ENCODE measurements around the gene TSPAN18.

DNA sequence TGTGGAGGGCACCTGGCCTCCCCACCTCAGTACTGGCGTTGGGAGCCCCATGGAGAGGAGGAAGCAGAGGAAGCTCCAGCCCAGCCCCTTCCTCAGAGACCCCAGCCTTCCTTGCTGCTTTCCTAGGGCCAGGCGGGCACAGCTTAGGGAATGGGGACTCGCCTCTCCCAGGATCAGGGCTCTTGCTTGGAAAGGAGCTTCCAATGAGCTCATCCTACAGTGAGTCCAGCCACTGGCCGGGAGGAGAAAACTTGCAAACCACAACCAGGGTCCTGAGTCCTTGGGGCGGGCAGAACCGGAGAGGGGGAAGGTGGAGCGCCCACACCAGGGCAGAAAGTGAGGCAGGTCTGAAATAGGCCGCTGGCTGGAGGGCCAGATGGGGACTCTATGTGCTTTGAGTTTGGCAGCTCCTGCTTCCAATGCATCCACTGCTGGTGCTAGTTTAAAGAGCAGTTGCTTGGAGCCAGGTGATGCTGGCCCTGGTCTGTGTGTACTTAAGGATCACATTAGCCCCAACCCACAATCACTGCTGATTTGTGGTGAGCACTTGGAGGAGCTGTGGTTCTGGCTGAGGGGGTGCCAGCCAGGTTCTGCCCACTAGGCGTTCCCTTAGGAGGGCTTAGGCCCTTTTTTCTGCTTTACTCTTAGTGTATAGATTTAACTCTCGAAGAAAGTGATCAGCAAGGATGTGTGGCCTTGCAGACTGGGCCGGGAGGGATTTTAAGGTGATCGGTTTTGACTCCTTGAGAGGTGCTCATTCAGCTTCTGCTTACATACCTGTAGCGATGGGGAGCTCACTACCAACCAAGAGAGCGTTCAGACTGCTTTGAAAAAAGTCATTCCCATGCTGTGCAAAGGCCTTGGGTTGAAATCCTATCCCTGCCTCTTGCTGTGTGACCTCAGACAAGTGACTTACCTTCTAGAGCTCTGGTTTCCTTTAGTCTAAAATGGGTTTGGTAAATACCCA, 142.0 kb downstream of the TSPAN18 start:
- TF ChIP-seq GABPA (IDR thresholded peaks at IDR 0.05; ENCODE audit: borderline replicate concordance, insufficient read depth, low read length) (no peak), SIN3A (conservative IDR thresholded peaks at IDR 0.05 in 1 of 2, IDR thresholded peaks at IDR 0.05 in 1 of 2; ENCODE audit: low read depth in 1 of 2, low read length in 2 of 2) (no peak), POLR2A (IDR thresholded peaks at IDR 0.05; ENCODE audit: control extremely low read depth in 1 of 2, low read depth in 2 of 2, low read length in 2 of 2) (no peak), YY1 (IDR thresholded peaks at IDR 0.05; ENCODE audit: low read depth, low read length) (no peak), POLR2AphosphoS5 (IDR thresholded peaks at IDR 0.05; ENCODE audit: low read depth, low read length) (no peak), EZH2 (IDR thresholded peaks at IDR 0.05; ENCODE audit: low read depth, low read length, severe bottlenecking) (no peak), TEAD4 (IDR thresholded peaks at IDR 0.05; ENCODE audit: low read depth, low read length) (no peak)
- TF ChIP-seq, protein P1, sequence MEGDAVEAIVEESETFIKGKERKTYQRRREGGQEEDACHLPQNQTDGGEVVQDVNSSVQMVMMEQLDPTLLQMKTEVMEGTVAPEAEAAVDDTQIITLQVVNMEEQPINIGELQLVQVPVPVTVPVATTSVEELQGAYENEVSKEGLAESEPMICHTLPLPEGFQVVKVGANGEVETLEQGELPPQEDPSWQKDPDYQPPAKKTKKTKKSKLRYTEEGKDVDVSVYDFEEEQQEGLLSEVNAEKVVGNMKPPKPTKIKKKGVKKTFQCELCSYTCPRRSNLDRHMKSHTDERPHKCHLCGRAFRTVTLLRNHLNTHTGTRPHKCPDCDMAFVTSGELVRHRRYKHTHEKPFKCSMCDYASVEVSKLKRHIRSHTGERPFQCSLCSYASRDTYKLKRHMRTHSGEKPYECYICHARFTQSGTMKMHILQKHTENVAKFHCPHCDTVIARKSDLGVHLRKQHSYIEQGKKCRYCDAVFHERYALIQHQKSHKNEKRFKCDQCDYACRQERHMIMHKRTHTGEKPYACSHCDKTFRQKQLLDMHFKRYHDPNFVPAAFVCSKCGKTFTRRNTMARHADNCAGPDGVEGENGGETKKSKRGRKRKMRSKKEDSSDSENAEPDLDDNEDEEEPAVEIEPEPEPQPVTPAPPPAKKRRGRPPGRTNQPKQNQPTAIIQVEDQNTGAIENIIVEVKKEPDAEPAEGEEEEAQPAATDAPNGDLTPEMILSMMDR (IDR thresholded peaks at IDR 0.05; ENCODE audit: control extremely low read depth in 1 of 3, insufficient read depth in 1 of 3, low read depth in 1 of 3, low read length in 3 of 3), result no peak
- TF ChIP-seq, protein P2, sequence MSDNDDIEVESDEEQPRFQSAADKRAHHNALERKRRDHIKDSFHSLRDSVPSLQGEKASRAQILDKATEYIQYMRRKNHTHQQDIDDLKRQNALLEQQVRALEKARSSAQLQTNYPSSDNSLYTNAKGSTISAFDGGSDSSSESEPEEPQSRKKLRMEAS (IDR thresholded peaks at IDR 0.05), result no peak
